Raji (cell line): Measurements from ENCODE around the gene ANKFY1.

Source experiments
- POLR2A ChIP-seq: IDR thresholded peaks from 2 replicates; pipeline ENCODE4 v1.6.1; 2011; ENCODE audit warnings: low read depth, low read length, control low read depth; ENCODE audit not compliant: insufficient read depth

The ANKFY1 gene

DNA sequence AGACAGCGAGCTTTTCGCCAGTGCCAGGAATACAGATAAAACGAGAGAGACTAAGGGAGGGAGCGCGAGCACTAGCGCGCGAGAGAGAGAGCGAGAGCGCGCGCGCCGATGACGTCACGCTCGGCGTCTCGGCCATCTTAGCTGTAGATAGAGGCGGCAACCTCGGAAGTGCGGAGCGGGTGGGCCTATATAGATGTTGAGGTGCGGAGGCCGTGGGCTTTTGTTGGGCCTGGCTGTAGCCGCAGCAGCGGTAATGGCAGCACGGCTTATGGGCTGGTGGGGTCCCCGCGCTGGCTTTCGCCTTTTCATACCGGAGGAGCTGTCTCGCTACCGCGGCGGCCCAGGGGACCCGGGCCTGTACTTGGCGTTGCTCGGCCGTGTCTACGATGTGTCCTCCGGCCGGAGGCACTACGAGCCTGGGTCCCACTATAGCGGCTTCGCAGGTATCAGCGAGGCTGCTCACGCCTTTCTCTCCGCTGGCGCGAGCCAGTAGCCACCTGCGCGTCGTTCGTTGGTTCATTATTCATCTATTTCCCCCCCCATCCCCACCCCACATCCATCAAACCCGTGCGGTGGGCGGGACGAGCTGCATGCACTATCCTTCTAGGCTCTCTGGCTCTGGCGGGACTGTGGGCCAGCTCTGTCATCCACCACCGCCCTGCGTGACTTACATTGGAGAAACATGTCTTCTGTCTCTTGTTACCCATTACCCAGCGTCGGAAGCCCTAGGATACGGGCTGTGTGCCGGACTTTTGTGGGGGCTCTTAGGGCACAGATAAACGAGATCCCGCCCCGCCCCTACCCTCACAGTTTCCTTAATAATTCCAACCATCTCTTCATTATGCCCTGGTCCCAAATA lies 120.0 kb downstream of the ANKFY1 start:
- peak; percentile 92 for TF ChIP-seq POLR2A

DNA sequence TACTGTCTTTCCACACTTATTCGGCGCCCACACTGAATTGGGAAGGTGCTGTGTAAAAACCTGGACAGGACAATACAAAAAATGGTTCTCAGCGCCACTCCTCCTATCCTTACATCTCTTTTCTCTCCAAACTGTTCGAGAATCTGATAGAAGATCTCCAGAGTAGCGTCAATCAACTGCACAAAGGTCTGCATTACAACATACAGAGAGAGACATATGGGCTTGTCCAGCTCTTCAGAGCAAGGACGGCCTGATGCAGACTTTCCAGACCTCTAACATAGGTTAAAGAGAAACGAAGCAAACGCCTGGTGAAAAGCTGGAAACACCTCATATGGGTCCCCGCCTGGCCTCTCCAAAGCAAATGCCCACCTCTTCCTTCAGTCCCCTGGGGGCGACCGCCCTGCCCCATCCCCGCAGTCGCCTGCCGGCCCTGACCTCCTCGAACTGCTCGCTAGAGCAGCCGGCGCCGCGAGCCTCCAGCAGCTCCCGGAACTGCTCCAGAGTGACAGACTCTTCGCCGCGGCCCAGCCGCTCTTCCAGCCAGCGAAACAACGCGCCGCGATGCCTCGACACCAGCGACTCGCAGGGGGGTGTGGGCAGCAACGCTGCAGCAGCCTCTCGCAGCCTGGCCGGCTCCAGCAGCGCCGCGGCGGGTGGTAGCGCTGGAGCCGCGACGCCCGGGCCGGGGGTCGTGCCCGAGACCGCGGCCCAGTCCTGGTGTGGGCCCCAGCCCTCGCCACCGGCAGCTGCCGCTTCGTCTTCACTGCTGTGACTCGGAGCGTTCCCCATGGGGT lies 121.5 kb downstream of the ANKFY1 start:
- TF ChIP-seq POLR2A: no peak

DNA sequence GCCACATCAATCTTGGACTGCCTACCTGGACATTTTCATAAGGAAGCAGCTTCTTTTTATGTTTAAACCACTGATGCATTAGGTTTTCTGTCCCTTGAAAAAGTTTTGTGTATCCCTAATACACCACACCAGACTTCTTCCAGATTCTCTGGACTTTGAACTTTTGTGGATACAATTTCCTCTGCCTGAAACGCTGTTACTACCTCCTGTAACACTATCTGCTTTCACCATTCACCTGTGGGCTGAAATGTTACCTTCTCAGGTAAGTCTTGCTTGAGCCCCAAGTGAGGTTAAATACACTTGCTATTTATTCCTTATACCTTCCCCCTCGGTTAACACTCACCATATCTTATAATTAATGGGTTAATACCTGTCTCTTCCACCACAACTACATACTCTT lies 123.7 kb downstream of the ANKFY1 start:
- no peak for TF ChIP-seq POLR2A

DNA sequence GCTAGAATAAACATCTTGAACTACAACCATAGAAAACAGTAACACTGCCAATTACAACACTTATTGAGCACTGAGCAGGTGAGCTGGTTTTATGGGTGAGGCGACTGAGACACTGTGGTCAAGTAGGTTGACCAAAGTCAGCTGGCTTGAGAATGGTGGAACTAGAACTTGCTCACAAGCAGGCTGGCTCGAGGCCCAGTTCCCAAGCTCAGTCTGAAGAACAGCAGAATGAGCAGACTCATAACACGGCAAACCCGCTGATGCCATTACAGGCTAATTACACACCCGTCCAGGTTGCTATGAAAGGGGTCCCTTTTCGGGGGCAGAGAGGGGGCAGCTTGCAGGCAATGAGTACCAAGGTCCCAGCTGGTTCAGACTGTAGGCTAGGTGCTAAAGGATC lies 127.4 kb downstream of the ANKFY1 start:
- TF ChIP-seq POLR2A: no peak

DNA sequence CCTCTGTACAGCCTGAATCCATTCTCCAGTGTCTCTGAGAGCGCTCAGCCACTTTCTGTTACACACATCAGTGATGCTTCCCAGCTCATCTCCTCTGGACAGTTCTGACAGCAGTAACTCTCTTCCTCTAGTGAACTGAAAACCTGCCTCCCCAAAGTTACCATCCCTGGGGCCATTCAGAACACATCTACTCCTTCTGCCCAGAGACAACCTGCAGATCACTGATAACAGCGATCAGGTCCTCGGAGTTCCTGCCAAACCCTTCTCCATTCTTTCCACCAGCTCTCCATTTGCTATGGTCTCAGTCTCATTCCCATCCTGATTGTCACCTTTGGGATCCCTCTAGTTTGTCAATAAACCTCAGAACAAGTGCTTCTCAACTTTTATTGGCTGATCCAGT lies 128.3 kb downstream of the ANKFY1 start:
- TF ChIP-seq POLR2A: no peak

DNA sequence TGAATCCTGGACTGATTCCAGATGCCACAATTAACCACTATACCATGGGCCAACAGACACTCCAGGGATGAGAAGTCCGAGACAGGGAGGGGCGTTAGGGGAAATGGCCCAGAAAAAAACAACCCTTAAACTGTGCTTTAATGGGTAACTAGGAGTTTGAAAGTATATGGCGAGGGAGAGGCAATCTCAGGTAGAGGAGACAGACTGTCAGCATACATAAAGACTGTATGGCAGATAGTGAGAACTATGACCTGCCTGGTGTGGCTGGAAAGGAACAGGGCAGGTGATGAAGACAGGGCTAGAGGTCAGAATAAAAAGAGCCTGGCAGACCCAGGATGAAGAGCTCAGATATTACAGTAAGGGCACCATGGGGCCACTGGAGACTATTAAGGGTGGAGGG lies 129.1 kb downstream of the ANKFY1 start:
- TF ChIP-seq POLR2A: no peak

DNA sequence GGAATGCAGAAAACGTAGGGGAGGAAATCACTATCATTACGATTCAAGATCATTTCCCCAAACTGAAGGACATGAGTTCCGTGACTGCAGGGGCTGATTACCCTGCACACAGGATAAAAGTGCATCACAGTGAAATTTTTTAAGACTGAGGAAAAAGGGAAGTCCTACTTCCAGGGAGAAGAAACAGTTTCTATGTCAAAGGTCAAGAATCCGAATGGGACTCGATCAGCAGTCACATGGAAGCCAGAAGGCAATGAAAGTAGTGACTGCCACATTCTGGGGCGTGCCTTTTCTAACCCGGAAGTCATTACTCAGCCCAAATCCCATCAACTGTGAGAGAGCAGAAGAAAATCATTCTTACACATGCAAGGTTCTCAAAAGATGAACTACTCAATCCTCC lies 133.1 kb downstream of the ANKFY1 start:
- TF ChIP-seq POLR2A: no peak

DNA sequence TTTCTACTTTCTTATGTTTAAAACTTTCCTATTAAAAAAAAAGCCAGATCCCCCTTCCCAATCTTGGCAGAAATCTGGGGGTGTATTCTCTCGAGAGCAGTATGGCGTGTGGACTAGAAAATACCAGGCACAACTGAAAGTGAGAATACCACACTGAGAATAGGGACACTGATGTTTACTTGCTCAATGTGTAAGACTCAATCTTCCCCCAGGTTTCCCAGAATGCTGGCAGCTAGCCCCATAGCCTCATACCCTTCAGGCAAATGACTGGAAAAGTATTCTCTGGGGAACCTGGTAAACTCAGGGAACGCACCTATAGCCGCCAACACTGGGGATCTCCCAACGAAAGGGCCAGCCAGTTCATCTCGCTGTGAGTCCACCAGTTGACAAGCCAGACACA lies 136.2 kb downstream of the ANKFY1 start:
- no peak for TF ChIP-seq POLR2A

DNA sequence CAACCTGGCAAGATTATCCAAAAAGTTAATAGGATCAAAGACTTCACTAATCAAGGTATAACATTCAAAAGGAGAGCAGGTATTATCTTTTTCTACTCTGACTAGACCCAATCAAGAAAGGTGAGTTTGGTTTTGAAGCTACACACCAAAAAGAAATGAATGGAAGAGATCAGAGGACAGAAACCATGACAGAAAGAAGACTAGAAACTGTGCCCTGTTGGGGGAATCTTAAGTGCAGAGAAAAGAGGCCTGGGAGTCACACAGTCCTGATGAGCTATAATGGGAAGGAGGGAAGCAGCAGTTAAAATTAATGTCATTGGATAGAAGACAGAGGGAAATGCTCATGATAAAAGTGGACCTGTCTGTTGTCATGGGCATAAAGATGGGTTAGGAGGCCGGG lies 138.2 kb downstream of the ANKFY1 start:
- no peak for TF ChIP-seq POLR2A

DNA sequence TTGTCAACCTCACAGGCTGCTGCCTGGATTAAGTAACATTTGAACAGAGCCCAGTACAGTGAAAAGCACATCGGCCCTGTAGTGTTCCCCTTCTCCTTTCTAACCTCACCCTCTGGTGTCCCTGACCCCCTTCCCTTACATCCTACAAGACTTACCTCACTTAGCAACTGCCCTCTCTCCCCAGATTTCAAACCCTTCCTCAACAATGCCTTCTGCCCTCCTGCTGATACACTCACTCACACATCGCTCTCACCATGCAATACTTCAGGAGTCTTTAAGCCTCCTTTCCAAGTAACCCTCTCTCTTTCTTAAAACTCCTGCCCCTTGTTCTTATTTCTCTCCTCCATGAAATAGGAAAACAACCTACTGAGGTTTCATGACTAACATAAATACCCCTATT lies 138.8 kb downstream of the ANKFY1 start:
- TF ChIP-seq POLR2A: no peak

DNA sequence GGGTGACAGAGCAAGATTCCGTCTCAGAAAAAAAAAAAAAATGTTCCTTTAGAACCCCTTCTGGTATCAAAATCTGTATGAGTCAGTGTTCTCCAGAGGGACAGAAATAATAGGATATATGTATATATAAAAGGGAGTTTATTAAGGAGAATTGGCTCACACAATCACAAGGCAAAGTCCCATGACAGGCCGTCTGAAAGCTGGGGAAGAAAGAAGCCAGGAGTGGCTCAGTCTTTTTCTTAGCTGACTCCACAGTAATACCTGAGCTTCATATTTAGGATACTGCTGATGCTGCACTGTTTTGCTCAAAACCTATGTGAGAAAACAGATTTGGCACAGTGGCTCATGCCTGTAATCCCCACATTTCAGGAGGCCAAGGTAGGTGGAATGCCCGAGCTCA lies 143.4 kb downstream of the ANKFY1 start:
- no peak for TF ChIP-seq POLR2A

DNA sequence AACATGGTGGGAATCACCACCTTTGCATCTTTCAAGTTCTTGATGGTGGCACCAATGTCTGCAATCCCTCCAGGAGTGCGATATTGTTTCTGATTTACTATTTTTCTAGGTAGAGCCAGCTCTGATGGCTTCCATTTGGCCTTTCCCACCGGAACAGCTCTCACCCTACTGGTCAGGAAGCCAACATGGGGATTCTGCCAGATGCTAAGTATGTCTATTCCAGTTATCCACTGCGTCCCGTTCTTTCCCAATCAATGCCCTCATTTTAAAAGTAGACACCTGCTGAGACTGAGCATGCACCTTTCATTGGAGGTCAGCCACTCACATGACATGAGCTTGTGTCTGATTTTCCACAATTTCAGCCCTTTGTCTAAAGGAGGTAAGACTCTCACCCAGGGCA lies 144.5 kb downstream of the ANKFY1 start:
- TF ChIP-seq POLR2A: no peak

DNA sequence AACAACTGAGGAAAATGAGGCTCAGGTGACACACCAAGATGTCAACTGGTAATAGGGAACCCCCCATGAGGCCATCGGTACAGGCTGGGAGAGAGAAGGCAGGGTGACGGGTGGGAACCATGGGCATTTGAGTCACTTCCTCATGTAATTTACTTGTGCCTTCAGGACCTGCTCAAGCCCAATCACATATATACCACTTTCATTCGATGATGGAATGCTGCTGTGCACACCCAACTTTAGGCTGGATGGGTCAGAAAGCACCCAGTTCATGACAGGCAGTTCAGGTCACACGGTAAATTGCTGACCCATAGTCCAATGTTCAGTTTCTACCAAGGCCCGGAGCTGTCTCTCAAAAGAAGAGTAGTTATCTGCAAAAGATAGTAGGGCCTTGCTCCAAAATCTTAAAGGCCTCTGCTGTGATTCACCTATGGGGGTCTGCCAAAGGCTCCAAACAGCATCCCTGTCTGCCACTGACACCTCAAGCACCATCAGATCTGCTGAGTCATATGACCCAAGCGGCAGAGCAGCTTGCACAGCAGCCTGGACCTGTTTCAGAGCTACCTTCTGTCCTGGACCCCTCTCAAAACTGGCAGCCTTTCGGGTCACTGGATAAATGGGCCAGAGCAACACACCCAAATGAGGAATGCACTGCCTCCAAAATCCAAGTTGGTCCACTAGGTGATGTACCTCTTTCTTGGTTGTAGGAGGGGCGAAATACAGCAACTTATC lies 145.6 kb downstream of the ANKFY1 start:
- TF ChIP-seq POLR2A: no peak

DNA sequence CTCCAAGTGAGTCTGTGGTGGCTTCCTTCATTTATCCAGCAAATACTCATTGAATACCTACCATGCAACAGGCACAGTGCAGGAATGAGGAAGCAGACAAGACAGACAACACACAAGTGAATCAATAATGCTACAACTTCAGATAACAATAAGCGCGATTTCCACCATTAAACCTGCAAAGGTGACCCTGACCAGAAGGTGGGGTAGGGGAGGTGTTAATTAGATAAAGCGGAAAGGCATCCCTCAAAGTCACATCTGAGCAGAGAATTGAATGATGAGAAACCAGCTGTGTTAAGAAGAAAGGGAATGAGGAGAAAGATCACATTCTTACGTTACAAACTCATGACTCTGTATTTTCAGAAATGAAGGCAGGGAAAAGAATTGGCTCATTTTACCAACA lies 147.3 kb downstream of the ANKFY1 start:
- no peak for TF ChIP-seq POLR2A
